Central memory CD8-positive, alpha-beta T cell (primary cell): Measurements from ENCODE around the gene LEFTY1.
A peak's percentile ranks its signal among the peaks of the same experiment; 100 is the strongest.

ENCODE experiments used
- ATAC-seq: fragments of 150-1000 bp; cut with Tn5 transposase; replicated peaks from 2 replicates; pipeline ENCODE4 v1.10.0; 2022; ENCODE audit warnings: mild to moderate bottlenecking, moderate FRiP score, moderate number of reproducible peaks; ENCODE audit not compliant: poor library complexity, severe bottlenecking; ENCODE audit errors: extremely low read depth
- DNase-seq, 2 donors: peaks; one replicate each; pipeline ENCODE4 v3.0.0; 2021; ENCODE audit warnings: low spot score in 2 of 2
- H3K27ac Mint-ChIP-seq: one replicate; pipeline ENCODE4 v1.8.0; 2022; ENCODE audit warnings: low read depth, mild to moderate bottlenecking, moderate library complexity, mixed read lengths
- H3K27me3 Mint-ChIP-seq: one replicate; pipeline ENCODE4 v1.8.0; 2022; ENCODE audit warnings: mixed read lengths
- H3K36me3 Mint-ChIP-seq: one replicate; pipeline ENCODE4 v1.8.0; 2022; ENCODE audit warnings: mild to moderate bottlenecking, moderate library complexity, mixed read lengths; ENCODE audit not compliant: insufficient read depth
- H3K4me1 Mint-ChIP-seq: one replicate; pipeline ENCODE4 v1.8.0; 2022; ENCODE audit warnings: mixed read lengths
- H3K4me3 Mint-ChIP-seq: one replicate; pipeline ENCODE4 v1.8.0; 2022; ENCODE audit warnings: mild to moderate bottlenecking, moderate library complexity, mixed read lengths
- H3K9me3 Mint-ChIP-seq: one replicate; pipeline ENCODE4 v1.8.0; 2022; ENCODE audit warnings: mixed read lengths

LEFTY1 gene

GRCh38 chr1:225908773-225909172 lies 19.8 kb upstream of the LEFTY1 start:
- Mint-ChIP-seq H3K36me3 (peaks cover 2% of the 10 kb centered on the region), H3K4me1 (peaks cover 16% of the 10 kb centered on the region), H3K27ac (no peak overlapping the region), H3K4me3 (no peak overlapping the region), H3K27me3 (no peaks in the 10 kb centered on the region), H3K9me3 (no peaks in the 10 kb centered on the region)
- no peak for DNase-seq
- ATAC-seq = no peak

- H3K4me1 Mint-ChIP-seq = peaks cover 16% of the 10 kb centered on the region
- no peaks in the 10 kb centered on the region for H3K27me3 Mint-ChIP-seq
- no peak overlapping the region for H3K4me3 Mint-ChIP-seq
- DNase-seq (no peak), ATAC-seq (no peak)
- peaks cover 2% of the 10 kb centered on the region for H3K36me3 Mint-ChIP-seq
- H3K9me3 Mint-ChIP-seq = no peaks in the 10 kb centered on the region
- peak overlapping the region; percentile 48 for H3K27ac Mint-ChIP-seq
Measured at GRCh38 chr1:225908013-225908640, 19.2 kb upstream of the LEFTY1 start.

GRCh38 chr1:225907341-225907740 lies 18.4 kb upstream of the LEFTY1 start:
- Mint-ChIP-seq H3K27me3 (no peaks in the 10 kb centered on the region), H3K36me3 (peaks cover 2% of the 10 kb centered on the region), H3K27ac (no peak overlapping the region), H3K4me1 (peaks cover 16% of the 10 kb centered on the region), H3K4me3 (no peak overlapping the region), H3K9me3 (no peaks in the 10 kb centered on the region)
- DNase-seq (no peak), ATAC-seq (no peak)

GRCh38 chr1:225906467-225906866 lies 17.5 kb upstream of the LEFTY1 start:
- H3K4me3 Mint-ChIP-seq = no peak overlapping the region
- H3K4me1 Mint-ChIP-seq = peaks cover 12% of the 10 kb centered on the region
- no peak overlapping the region for H3K27ac Mint-ChIP-seq
- no peak for ATAC-seq
- no peaks in the 10 kb centered on the region for H3K9me3 Mint-ChIP-seq
- H3K36me3 Mint-ChIP-seq = peaks cover 2% of the 10 kb centered on the region
- H3K27me3 Mint-ChIP-seq = no peaks in the 10 kb centered on the region
- DNase-seq = no peak

- Mint-ChIP-seq H3K27me3 (no peaks in the 10 kb centered on the region), H3K36me3 (peaks cover 2% of the 10 kb centered on the region), H3K4me1 (peaks cover 13% of the 10 kb centered on the region), H3K9me3 (no peaks in the 10 kb centered on the region), H3K27ac (no peak overlapping the region), H3K4me3 (no peak overlapping the region)
- ATAC-seq (no peak), DNase-seq (no peak)
Measured at GRCh38 chr1:225903623-225904022, 14.7 kb upstream of the LEFTY1 start.

GRCh38 chr1:225899044-225899925 lies 10.3 kb upstream of the LEFTY1 start:
- H3K4me1 Mint-ChIP-seq = peaks cover 37% of the 10 kb centered on the region

GRCh38 chr1:225897595-225898514 lies 8.9 kb upstream of the LEFTY1 start:
- Mint-ChIP-seq H3K9me3 (no peaks in the 10 kb centered on the region), H3K27me3 (no peaks in the 10 kb centered on the region), H3K36me3 (peaks cover 7% of the 10 kb centered on the region), H3K4me3 (peak overlapping the region; percentile 71), H3K4me1 (peaks cover 37% of the 10 kb centered on the region), H3K27ac (peak overlapping the region; percentile 98)
- ATAC-seq = peak; percentile 52
- DNase-seq = no peak

More at GRCh38 chr1:225899044-225899925, 10.3 kb upstream of the LEFTY1 start:
- no peaks in the 10 kb centered on the region for H3K9me3 Mint-ChIP-seq
- H3K27me3 Mint-ChIP-seq = no peaks in the 10 kb centered on the region
- H3K4me3 Mint-ChIP-seq = peak overlapping the region; percentile 15
- H3K36me3 Mint-ChIP-seq = peaks cover 7% of the 10 kb centered on the region
- peak overlapping the region; percentile 85 for H3K27ac Mint-ChIP-seq
- DNase-seq (no peak), ATAC-seq (no peak)

GRCh38 chr1:225896937-225897549 lies 8.1 kb upstream of the LEFTY1 start:
- peak overlapping the region; percentile 71 for H3K4me3 Mint-ChIP-seq
- H3K36me3 Mint-ChIP-seq = peaks cover 7% of the 10 kb centered on the region
- H3K27me3 Mint-ChIP-seq = no peaks in the 10 kb centered on the region
- peak; percentile 40 to 76 for DNase-seq
- peak; percentile 99 for ATAC-seq
- H3K9me3 Mint-ChIP-seq = no peaks in the 10 kb centered on the region
- H3K4me1 Mint-ChIP-seq = peaks cover 37% of the 10 kb centered on the region
- H3K27ac Mint-ChIP-seq = peak overlapping the region; percentile 98

GRCh38 chr1:225896494-225896893 lies 7.5 kb upstream of the LEFTY1 start:
- Mint-ChIP-seq H3K9me3 (no peaks in the 10 kb centered on the region), H3K4me3 (peak overlapping the region; percentile 71), H3K27me3 (no peaks in the 10 kb centered on the region), H3K4me1 (peaks cover 42% of the 10 kb centered on the region), H3K27ac (peak overlapping the region; percentile 98), H3K36me3 (peaks cover 7% of the 10 kb centered on the region)
- ATAC-seq (no peak), DNase-seq (no peak)

GRCh38 chr1:225892307-225892706 lies 3.4 kb upstream of the LEFTY1 start:
- peaks cover 22% of the 10 kb centered on the region for H3K4me1 Mint-ChIP-seq

GRCh38 chr1:225891229-225891972 lies 2.5 kb upstream of the LEFTY1 start:
- Mint-ChIP-seq H3K4me3 (no peak overlapping the region), H3K36me3 (no peaks in the 10 kb centered on the region), H3K9me3 (no peaks in the 10 kb centered on the region), H3K4me1 (peaks cover 12% of the 10 kb centered on the region), H3K27me3 (no peaks in the 10 kb centered on the region), H3K27ac (peak overlapping the region; percentile 6)
- ATAC-seq = no peak
- DNase-seq = no peak

More at GRCh38 chr1:225892307-225892706, 3.4 kb upstream of the LEFTY1 start:
- no peak overlapping the region for H3K27ac Mint-ChIP-seq
- no peak for ATAC-seq
- peaks cover 3% of the 10 kb centered on the region for H3K36me3 Mint-ChIP-seq
- no peaks in the 10 kb centered on the region for H3K9me3 Mint-ChIP-seq
- DNase-seq = no peak
- no peak overlapping the region for H3K4me3 Mint-ChIP-seq
- no peaks in the 10 kb centered on the region for H3K27me3 Mint-ChIP-seq
